Activated CD8-positive, alpha-beta memory T cell treated with anti-CD3 and anti-CD28 coated beads, Interleukin-2, amount 50 U/mL, for 48 hours (primary cell): ENCODE results near the gene KLHDC3.
A peak's percentile ranks its signal among the peaks of the same experiment; 100 is the strongest.

Experiments used
- DNase-seq: peaks from one replicate; pipeline ENCODE4 v3.0.0-alpha.2; 2020

Gene KLHDC3

GRCh38 chr6:43013843-43014433, at the start of gene KLHDC3, which contains the start of gene MEA1:
KLHDC3 (plus strand) TSS chr6:43014249; CDS start chr6:43017193, 2,944 bp downstream.
MEA1 (minus strand) TSS chr6:43013946; CDS start chr6:43013813, 133 bp downstream.
- peak; percentile 96 for DNase-seq

GRCh38 chr6:42966571-42966970, 47.5 kb upstream of the KLHDC3 start:
- no peak for DNase-seq

- no peak for DNase-seq
Measured at GRCh38 chr6:42967228-42967627, 46.8 kb upstream of the KLHDC3 start.

GRCh38 chr6:42968126-42968701, 45.8 kb upstream of the KLHDC3 start:
- DNase-seq = no peak

DNA sequence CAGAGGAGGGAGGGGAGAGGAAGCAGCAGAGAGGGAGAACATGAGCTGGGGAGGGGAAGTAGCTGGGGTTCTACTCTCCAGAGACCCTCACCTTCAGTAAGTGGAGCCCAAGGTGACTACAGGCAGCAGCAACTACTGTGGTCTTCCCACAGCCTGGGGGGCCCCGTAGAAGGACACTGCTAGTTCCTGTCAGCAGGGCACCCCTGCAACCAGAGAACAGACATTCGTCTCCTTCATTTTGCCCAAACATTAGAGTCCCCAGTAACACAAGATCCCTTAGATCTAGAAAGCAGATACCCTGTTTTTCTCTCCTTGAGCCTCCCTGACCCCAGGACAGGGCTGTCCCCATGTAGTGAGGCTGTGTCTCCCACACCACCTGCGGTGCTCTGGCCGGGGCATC, 45.3 kb upstream of the KLHDC3 start:
- no peak for DNase-seq

- no peak for DNase-seq
Measured at GRCh38 chr6:42969431-42969830, 44.6 kb upstream of the KLHDC3 start.

DNA sequence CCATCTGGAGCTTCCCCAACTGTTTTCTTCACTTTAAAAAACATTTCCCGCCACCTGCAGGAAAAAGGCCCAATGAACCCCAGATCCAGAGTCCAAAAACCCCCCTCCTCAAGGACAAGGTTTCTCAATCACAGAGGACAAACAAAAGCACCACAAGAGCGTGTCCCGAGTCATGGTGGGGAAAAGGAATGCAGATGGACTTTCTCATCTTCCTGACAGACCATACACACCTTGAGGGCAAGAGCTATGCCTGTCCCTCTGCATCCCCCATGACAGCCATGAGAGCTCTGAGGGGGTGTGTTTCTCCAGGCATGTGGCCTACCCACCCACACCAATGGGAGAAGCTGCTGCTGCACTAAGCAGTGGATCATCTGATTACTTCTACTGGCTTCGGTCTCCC, 44.1 kb upstream of the KLHDC3 start:
- no peak for DNase-seq

DNA sequence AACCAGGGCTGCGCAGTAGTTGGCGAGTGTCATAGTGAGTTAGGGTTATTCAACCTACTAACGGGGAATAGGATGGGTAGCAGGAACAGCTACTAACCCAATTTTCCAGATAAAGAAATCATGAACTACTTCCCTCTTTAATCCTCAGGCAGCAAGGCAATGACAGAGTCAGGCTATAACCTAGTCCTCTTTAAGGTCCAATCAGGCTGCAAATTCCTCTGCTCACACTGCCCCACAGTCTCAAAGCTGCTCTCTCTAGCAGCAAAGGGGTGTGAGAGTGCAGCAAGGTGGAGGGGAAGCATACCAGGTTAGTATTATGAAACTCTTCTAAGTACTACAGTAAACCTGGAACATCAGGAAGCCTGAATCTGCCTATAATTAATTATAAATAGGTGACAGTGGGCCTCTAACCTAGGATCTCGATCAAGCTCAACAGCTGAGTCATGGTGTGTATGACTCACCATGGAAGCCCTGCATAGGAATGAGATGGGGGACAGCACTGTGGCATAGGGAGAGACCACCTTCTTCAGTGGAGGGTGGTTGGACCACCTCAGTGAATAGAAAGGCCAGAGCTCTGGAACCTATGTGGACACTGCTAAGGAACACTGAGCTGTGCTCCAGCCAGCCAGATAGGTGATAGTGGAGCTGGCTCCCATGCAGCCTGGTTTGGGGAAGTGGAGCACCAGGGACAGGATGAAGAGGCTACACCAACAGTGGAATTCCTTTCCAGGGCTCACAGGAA, 43.0 kb upstream of the KLHDC3 start:
- no peak for DNase-seq

- DNase-seq = no peak
Measured at GRCh38 chr6:42971746-42972327, 42.2 kb upstream of the KLHDC3 start.

- DNase-seq = no peak
Measured at GRCh38 chr6:42973926-42974325, 40.1 kb upstream of the KLHDC3 start.

GRCh38 chr6:42974919-42975505, 39.0 kb upstream of the KLHDC3 start:
- no peak for DNase-seq

DNA sequence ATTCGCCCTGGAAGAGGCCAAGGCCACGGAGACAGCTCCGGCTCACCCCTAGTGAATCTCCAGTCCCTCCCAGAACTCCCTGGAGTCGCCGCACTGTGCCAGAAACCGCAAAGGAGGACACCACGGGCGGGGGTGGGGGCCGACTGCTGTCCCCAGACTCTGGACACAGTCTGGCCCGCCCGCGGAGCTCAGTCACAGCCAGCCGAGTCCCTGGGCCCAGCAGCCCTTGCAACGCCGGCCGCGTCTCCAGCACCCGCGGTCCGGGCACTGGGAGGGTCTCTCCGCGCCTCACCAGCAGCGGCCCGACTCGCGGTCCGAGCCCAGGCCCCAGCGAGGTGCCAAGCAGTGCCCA, 35.6 kb upstream of the KLHDC3 start:
- peak; percentile 66 for DNase-seq

GRCh38 chr6:42978839-42979522, 35.1 kb upstream of the KLHDC3 start, which contains the start of gene PEX6:
PEX6 (minus strand) TSS chr6:42979181; CDS start chr6:42979150, 31 bp downstream.
- peak; percentile 92 for DNase-seq

GRCh38 chr6:42979523-42980177, 34.4 kb upstream of the KLHDC3 start:
- DNase-seq = no peak

- DNase-seq = no peak
Measured at GRCh38 chr6:42981836-42982235, 32.2 kb upstream of the KLHDC3 start.

GRCh38 chr6:42984001-42984923, 29.8 kb upstream of the KLHDC3 start, which contains the start of gene PPP2R5D:
PPP2R5D (plus strand) TSS chr6:42984570; CDS start chr6:42984678, 108 bp downstream.
- peak; percentile 93 for DNase-seq

- DNase-seq = no peak
Measured at GRCh38 chr6:42984924-42985475, 29.0 kb upstream of the KLHDC3 start.

DNA sequence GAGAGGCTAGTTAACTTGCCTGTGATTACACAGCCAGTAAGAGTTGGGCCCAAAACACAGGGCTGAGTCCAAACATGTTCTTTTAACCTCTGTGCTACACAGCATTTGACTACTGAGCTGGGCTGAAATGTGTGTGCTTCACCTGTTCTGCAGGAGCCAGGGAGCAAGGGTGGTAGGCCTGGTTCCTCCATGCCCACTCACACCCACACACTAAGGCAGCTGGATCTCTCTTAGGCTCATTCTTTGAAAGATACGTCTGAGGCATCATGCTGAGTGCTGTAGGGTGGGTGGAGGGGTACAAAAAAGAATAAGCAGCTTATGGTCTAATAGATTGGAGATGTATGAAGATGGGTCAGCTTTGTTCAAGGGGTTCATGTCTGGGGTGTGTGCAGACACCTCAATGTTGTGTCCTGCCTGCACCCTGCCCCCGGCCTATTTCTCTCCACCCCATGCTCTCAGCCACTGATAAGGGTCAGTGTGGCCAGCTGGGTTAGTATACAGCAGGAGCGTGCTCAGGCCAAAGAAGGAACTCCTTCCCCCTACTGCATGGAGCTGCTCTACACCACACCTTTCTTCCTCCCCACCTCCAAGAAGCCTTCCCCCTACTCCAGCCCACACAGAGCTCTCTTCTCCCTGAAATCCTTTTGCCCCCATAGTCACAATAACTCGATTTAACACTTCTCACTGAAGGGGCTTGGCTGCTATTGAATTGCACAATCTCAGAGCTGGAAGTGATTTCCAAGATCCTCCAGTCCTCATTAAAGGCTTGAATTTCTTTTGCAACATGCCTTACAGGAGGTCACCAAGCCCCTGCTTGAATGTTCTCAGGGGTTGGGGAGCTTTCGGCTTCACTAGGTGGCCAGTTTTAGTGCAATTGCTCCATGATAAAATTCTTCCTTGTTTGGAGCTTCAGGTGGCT, 26.3 kb upstream of the KLHDC3 start:
- no peak for DNase-seq

GRCh38 chr6:42988486-42989020, 25.5 kb upstream of the KLHDC3 start:
- no peak for DNase-seq
